ENCODE measurements around the gene IMMP2L.

The IMMP2L gene

DNA sequence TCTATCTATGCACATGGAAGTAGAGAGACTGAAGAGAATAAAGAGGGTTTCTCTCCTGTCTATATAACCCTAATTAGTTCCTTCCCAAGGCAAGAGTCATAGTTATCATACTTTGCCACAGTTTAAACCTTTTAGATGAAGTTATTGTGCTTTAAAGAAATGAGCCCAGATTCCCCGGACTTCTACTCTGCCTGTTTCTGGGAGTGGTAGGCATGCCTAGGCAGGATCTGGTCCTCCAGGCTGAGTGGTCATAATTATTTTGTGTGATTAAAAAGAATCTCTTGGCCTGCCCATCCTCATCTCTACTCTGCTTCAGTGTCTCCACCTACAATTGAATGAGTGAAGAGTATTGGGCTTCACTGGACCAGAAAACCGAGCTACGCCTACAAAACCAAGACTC lies 179.2 kb downstream of the IMMP2L start:
- in situ Hi-C loops (cut with HindIII; ENCODE audit: low pct_ligation_motif_present, low pct_unique_long_range_greater_than_20kb, low sequenced_read_pairs): no loop called here
- no peak for DNase-seq

DNA sequence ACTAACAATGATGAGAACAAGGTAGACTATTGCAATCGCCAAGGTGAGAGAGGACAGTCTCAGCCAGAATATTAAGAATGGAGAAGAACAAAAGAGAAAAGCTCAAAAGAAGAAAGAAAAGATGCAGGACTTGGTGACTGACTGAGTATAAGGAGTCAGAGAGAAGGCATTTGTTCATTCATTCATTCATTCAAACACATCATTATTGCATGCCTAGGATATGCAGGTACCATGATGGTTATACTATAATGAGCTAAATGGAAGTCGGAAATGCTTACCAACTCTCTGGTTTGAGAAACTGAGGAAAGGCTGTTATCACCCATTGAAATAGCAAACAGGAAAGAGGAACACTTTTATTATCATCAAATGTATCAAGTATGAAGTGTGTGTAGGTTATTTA lies 180.7 kb downstream of the IMMP2L start:
- no peak for DNase-seq
- in situ Hi-C loops (cut with HindIII; ENCODE audit: low pct_ligation_motif_present, low pct_unique_long_range_greater_than_20kb, low sequenced_read_pairs): no loop called here

DNA sequence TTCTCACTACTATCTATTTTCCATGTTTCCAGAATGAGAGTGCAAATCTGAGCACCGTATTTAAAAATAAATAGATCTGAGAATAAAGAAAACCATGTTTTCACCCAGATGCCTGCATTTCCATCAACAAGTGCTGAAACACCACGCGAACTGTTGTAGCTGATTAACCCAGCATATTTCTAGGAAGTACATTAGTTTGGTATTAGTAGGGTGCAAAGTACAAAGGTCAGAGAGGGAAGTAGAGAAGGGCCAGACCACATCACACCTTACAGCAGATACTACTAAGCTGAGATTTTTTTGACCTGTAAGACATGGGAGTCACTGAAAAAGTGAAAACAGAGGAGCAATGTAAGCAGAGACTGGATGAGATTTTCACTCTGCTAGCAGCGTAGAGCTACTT lies 181.3 kb downstream of the IMMP2L start:
- DNase-seq: peak; percentile 37
- in situ Hi-C loops (cut with HindIII; ENCODE audit: low pct_ligation_motif_present, low pct_unique_long_range_greater_than_20kb, low sequenced_read_pairs): no loop called here

DNA sequence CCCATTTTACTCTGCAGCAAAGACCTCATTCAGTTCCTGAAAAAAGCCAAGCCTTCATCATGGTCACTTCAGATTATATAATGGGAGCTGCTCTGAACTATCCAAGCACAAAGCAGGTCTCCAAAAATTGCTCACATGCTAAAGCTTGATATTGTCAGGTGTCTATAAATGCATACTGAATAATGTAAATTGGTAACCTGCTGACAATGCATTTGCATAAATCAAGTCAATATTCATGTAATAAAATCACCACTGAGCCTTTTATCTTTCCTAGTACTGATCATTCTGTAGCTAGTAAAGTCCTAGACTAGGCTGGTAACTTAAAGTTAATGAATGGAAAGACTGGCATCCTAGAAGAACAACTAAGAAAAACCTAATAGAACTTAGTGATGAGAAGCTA lies 188.3 kb downstream of the IMMP2L start:
- DNase-seq: no peak
- in situ Hi-C loops (cut with HindIII; ENCODE audit: low pct_ligation_motif_present, low pct_unique_long_range_greater_than_20kb, low sequenced_read_pairs): no loop called here

DNA sequence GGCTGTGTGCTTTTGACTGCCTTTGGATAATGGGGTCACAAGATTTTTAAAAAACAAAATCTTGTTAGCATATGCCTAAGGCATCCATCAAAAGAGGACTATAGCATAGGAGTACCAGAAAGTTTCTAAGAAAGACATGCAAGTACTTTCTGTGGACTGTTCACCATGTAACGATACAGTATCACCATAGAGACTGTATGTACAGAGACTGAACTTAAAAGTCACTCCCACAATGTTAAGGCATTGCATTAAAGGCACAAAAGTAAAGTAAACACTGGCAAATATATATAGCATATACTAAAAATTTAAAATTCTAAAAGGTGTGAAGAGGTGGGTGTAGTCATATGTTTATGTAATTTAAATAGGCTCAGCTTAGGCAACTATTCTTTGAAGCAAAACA lies 190.9 kb downstream of the IMMP2L start:
- DNase-seq: no peak
- in situ Hi-C loops (cut with HindIII; ENCODE audit: low pct_ligation_motif_present, low pct_unique_long_range_greater_than_20kb, low sequenced_read_pairs): no loop called here

DNA sequence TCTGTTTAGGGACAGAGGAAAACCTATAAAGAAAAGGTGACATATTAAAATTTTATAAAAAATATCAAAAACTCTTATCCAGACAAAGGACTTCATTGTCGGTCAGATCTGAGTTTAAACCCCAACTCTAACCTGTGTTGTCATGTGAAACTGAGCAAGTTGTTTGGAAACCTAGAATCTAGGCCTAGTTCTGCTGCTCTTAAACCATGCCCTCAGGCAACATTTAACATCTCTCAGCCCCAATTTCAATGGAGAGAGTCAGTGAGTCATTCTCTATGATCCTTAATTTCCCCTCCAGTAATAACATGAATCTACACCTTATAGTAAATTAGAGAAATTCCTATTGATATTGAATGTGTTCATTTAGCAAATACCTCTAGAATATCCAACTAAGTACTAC lies 192.3 kb downstream of the IMMP2L start:
- in situ Hi-C loops (cut with HindIII; ENCODE audit: low pct_ligation_motif_present, low pct_unique_long_range_greater_than_20kb, low sequenced_read_pairs): no loop called here
- DNase-seq: no peak

DNA sequence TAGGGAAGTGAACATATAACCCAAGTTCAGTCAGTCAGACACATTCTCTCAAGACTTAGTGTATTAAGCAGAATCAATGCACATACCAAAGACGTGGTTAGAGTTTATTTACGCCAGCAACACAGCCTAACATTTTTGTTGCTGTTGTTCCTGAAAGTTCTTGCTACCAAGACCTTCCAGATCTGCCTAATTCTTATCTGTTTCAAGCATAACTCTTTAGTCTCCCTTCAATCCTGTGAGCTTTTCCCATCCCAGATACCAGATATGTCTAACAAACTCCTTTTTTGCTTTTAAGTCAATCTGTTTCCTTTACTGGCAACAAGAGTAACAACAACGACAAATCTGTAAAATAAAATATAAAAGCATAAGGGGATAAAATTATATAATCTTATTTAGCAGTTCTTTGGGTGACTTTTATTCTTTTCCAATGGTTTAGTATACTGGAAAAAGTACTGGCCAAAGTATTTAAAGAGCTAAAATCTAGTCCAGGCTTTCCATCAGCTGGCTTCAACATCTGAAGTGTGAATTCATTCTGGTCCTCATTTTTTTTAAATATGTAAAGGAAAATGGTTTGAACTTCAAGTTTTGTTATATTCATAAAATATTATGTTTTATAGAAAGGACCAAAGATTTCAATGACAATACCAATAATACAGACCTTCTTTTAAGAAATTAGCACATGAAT lies 193.8 kb downstream of the IMMP2L start:
- in situ Hi-C loops (cut with HindIII; ENCODE audit: low pct_ligation_motif_present, low pct_unique_long_range_greater_than_20kb, low sequenced_read_pairs): no loop called here
- no peak for DNase-seq

DNA sequence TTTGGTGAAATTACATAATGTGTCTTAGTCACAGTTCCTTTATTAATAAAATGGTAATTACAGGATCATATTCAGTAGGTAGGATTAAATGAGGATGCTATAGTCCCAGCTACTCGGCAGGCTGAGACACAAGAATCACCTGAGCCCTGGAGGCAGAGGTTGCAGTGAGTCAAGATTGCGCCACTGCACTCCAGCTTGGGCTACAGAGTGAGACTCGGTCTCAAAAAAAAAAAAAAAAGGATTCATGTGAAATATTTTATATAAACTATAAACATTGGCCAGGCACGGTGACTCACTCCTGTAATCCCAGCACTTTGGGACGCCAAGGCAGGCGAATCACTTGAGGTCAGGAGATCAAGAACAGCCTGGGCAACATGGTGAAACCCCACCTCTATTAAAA lies 197.9 kb downstream of the IMMP2L start:
- in situ Hi-C loops (cut with HindIII; ENCODE audit: low pct_ligation_motif_present, low pct_unique_long_range_greater_than_20kb, low sequenced_read_pairs): no loop called here
- DNase-seq: no peak

DNA sequence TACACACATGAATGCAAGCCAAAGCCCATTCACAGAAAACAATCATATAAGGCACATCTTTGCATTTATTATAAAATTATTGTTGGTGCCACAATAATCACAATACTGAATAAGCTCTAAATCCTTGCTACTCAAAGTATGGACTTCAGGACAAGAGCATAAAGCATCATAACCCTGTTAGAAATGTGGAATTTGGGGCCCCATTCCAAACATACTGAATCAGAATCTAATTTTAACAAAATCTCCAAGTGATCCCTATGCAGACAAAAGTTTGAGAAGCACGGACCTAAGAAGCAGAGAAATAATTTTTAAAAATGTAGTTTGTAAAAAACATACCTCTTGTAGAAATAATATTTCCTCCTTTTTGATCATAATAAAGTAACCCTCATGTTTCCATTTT lies 199.2 kb downstream of the IMMP2L start:
- in situ Hi-C loops (cut with HindIII; ENCODE audit: low pct_ligation_motif_present, low pct_unique_long_range_greater_than_20kb, low sequenced_read_pairs): no loop called here
- peak; percentile 14 for DNase-seq

DNA sequence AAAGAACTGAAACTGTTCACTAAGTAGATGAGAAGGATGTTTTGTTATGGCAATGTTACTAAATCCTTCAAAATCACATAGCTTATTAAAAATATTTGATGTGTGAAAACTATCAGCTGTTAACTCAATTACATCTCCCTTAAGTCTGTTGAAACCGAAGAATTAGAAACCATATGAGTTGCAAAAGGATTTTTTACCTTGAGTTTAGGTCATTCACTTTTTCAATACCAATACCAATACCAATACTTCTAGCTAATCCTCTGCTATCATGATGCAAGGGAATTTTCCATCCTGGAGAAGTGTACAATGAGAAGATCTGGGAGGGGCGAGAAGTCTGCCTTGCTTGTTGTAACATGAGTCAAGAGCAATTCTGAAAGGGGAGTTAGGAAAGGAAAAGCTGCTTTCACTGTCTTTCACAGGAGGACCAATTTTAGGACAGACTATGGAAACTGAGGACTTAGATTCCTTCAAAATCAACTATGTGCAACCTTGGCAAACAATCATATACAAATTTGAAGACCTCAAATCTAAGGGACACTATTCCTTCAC lies 199.7 kb downstream of the IMMP2L start:
- DNase-seq: peak; percentile 8
- in situ Hi-C loops (cut with HindIII; ENCODE audit: low pct_ligation_motif_present, low pct_unique_long_range_greater_than_20kb, low sequenced_read_pairs): no loop called here

DNA sequence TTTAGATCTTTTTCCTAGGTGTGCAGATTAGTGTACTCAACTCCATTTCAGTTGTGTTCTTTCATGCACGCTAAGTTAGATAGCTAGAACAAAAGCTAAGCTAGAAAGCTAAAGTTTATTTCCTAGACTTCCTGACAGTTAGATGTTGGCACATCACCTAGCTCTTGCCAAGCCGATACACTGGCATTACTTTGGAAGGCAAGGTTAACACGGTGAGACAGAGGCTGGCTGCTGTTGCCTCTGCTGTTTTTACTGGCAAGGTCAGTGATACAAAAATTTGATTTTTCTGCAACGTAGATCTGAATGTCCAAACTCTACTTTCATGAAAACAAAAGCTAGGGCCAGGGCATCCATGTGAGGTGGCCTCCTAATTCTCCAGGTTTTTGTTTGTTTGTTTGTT lies 203.4 kb downstream of the IMMP2L start:
- in situ Hi-C loops (cut with HindIII; ENCODE audit: low pct_ligation_motif_present, low pct_unique_long_range_greater_than_20kb, low sequenced_read_pairs): no loop called here

DNA sequence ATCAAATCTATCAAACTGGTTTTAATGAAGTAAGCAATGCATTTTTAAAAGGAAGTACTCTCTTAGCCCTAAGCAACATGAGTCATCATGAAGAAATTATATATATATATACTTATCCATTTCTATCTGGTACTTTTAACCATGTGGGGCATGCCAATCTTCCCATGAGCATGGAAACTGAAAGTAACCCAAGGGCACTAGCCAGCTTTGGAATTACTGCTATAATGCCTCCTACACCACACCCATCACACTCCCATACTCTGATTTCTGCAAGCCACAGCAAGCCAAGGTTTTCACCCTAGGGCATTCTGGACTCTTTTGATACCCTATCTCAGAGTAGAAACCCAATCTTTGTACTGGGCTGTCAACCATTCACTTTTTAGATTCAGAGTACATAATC lies 204.6 kb downstream of the IMMP2L start:
- in situ Hi-C loops (cut with HindIII; ENCODE audit: low pct_ligation_motif_present, low pct_unique_long_range_greater_than_20kb, low sequenced_read_pairs): no loop called here
- DNase-seq: peak; percentile 24

More for the DNA sequence above, 203.4 kb downstream of the IMMP2L start:
- no peak for DNase-seq

DNA sequence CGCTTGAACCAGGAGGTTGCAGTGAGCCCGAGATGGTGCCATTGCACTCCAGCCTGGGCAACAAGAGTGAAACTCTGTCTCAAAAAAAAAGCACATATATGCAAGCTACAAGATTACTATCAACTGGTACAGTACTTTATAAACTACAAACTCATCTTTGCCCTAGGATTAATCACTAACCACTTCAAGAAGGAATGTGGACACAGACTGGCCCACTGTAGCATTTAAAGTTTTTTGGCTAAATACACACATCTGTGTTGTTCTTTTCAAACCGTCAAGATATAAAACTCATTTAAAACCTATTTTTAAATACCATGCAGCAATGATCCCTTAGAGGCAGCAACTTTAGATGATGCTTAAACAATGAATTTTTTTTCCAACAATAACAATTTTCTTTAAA lies 205.4 kb downstream of the IMMP2L start:
- in situ Hi-C loops (cut with HindIII; ENCODE audit: low pct_ligation_motif_present, low pct_unique_long_range_greater_than_20kb, low sequenced_read_pairs): no loop called here
- no peak for DNase-seq

DNA sequence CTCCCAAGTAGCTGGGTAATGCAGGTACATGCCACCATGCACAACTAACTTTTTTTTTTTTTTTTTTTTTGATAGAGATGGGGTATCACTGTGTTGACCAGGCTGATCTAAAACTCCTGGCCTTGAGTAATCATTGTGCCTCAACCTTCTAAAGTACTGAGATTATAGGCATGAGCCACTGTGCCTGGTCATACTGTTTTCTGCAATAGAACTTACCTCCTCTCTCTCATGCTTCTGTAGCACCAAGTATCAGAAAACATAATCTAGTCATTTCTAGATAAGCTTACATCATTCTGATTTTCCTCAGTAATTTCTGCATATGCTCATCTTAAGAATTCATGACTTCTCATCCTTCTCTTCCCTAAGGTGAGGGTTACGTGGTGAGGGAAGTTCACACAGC lies 210.0 kb downstream of the IMMP2L start:
- in situ Hi-C loops (cut with HindIII; ENCODE audit: low pct_ligation_motif_present, low pct_unique_long_range_greater_than_20kb, low sequenced_read_pairs): no loop called here

DNA sequence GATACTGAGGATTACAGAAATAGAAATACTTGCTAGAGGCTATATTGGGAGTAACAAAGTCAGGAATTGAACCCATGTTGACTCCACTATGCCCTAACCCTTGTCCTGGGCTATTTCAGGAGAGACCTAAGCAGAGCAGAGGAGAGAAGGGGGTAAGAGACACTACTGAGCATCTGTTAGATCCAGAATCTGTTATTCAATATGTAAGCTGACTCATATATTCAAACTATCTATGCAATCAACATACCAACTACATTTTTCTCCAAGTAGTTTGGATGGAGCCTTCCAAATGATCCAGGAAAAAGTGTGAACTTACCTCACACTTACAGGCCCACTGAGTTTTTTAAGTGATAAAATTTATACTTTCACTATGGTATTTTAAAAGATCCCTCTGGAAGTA lies 216.1 kb downstream of the IMMP2L start:
- no peak for DNase-seq
- in situ Hi-C loops (cut with HindIII; ENCODE audit: low pct_ligation_motif_present, low pct_unique_long_range_greater_than_20kb, low sequenced_read_pairs): no loop called here

More for the DNA sequence above, 210.0 kb downstream of the IMMP2L start:
- DNase-seq: no peak

DNA sequence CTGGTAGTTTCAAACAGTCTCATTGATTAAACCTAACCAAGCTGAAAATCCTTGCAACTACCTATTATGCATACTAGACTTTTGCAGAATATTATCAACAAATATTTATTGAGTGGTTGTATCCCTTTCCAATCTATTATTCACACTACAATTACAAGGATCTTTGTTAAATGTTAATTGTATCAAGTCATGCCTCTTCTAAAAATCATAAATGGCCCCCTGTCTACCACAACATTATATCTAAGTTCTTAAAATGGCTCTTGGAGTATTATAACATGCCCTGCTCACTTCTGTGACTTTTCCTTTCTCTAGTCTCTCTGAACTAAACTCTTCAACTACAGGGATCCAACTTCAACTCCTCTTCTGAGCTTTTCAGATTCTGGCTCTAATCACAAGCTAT lies 219.3 kb downstream of the IMMP2L start:
- in situ Hi-C loops (cut with HindIII; ENCODE audit: low pct_ligation_motif_present, low pct_unique_long_range_greater_than_20kb, low sequenced_read_pairs): no loop called here
- DNase-seq: no peak

DNA sequence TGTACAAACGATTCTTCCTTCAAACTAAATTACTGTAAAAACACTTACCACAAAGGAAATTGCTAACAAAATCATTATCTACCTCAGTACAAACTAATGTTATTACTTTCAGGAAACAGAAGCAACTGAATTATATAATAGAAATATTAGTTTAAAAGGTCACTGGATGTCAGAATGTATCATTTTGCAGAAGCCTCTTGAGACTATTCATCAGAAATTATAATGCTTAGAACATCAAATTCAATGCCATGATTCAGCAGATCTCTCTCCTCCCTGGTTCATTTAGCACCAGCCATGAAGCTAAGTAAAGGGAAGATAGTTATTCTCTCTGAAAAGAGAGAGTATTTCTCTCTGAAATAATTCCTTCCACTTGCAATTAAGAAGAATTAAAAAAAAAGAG lies 223.3 kb downstream of the IMMP2L start:
- in situ Hi-C loops (cut with HindIII; ENCODE audit: low pct_ligation_motif_present, low pct_unique_long_range_greater_than_20kb, low sequenced_read_pairs): no loop called here

DNA sequence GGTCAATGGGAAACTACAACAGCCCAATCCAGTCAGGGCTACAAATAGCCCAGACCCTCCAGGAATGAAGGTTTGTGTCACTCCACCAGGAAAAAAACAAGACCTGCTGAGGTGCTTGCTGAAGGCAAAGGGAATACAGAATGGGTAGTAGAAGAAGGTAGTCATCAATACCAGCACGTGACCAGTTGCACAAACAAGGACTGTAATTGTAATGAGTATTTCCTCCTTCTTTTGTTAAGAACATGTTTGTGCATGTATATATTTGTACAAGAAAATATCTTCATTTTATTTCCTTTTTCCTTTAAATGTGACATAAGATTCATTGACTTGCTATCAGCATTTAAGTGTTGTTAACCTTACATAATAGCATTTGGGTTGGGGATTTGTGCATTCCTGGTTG lies 229.3 kb downstream of the IMMP2L start:
- in situ Hi-C loops (cut with HindIII; ENCODE audit: low pct_ligation_motif_present, low pct_unique_long_range_greater_than_20kb, low sequenced_read_pairs): no loop called here

More for the DNA sequence above, 223.3 kb downstream of the IMMP2L start:
- no peak for DNase-seq

DNA sequence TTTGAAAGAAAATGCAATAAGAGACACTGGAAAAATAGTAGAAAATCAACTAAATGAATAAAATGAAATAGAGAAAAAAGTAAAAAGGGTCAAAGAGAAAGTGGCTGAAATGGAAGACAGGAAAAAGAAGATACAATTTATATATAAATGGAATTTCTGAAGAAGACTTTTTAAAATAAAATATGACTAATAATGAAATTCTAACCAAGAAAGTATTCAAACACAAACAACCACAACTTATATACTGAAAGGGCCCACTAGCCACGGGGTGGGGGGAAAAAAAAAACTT lies 232.1 kb downstream of the IMMP2L start:
- no peak for DNase-seq
- in situ Hi-C loops (cut with HindIII; ENCODE audit: low pct_ligation_motif_present, low pct_unique_long_range_greater_than_20kb, low sequenced_read_pairs): no loop called here

More for the DNA sequence above, 229.3 kb downstream of the IMMP2L start:
- no peak for DNase-seq

DNA sequence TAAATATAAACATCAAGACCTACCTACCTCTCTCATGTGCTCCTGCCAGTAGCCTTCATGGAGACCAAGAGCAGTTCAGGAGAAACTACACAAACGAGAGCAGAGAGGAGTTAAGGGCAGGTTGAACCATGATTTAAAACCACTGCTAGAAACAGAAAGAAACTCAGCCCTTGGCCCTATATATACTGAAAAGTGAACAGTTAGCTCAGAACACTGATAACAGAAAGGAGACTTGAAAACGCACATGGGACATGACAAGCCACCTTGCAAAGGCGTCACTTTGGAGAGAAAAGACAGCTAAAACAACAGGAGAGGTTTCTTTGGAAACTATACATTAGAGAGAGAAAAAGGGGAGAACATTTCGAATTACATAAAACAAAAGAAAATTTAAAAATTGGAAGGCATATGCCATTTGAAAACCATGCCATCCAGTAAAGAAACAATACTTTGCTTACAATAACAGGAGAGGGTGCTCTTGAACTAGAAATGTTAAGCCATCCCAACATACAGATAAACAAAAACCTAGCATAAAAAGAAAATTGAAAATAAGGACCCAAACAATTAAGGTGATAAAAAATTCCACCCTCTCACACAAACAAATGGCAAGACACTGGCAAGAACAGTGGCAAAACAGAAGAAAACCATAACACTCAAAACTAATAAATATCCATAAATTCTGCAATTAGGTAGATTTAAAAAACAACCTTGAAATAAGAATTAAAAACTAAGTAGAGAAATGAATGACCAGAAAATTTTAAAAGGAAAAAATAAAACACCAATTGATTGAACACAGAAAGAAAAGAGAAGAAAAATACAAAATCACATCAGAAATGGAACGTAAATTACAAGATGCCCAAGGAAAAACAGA lies 232.7 kb downstream of the IMMP2L start:
- DNase-seq: peak; percentile 27
- in situ Hi-C loops (cut with HindIII; ENCODE audit: low pct_ligation_motif_present, low pct_unique_long_range_greater_than_20kb, low sequenced_read_pairs): no loop called here

Measured in ACHN (cell line).